Panc1 (cell line): Measurements from ENCODE around the gene MAGI1. TPM values are rescaled to one million over a fixed set of nuclear protein-coding genes. Genes with fewer than 3 reads are reported as not detected.

ENCODE experiments used
- ATAC-seq: fragments of 200-7000 bp; cut with Tn5 transposase; 2 replicates; pipeline ENCODE4 v1.9.1; 2020; ENCODE audit warnings: mild to moderate bottlenecking, moderate library complexity
- BruUV-seq: library from RNA; stranded (reverse); fragments of 400-500 nt; replicated peaks from 2 replicates; lab custom pipeline; 2021; lab: Mats Ljungman, UMichigan
- CTCF ChIA-PET: fragments of 300-600 bp; sonication (Branson Sonifier 250); formaldehyde crosslinking; loops from one replicate; lab custom pipeline; 2022; ENCODE audit warnings: antibody characterized with exemption; lab: Charles Lee
- POLR2A ChIA-PET: fragments of 300-600 bp; sonication (Branson Sonifier 250); formaldehyde crosslinking; loops from one replicate; lab custom pipeline; 2022; ENCODE audit warnings: antibody characterized with exemption; lab: Charles Lee
- DNase-seq: peaks from one replicate; pipeline ENCODE4 v3.0.0-alpha.2; 2010; ENCODE audit warnings: low read depth, low spot score
- H3K27ac ChIP-seq: 2 replicates; pipeline ENCODE4 v1.5.1; 2011; ENCODE audit warnings: mild to moderate bottlenecking, low read length, inconsistent platforms
- H3K27me3 ChIP-seq: fragments of 200-500 bp; sonication (Bioruptor generic); 2 replicates; pipeline ENCODE4 v1.6.0; 2014; ENCODE audit warnings: low read length, inconsistent platforms; ENCODE audit not compliant: control insufficient read depth, insufficient read depth
- H3K36me3 ChIP-seq: fragments of 200-500 bp; sonication (Bioruptor generic); 2 replicates; pipeline ENCODE4 v1.5.1; 2014; ENCODE audit warnings: inconsistent platforms, mild to moderate bottlenecking, low read length, moderate library complexity; ENCODE audit not compliant: control insufficient read depth, insufficient read depth
- H3K4me1 ChIP-seq: 2 replicates; pipeline ENCODE4 v1.5.1; 2011; ENCODE audit warnings: inconsistent platforms, mild to moderate bottlenecking, low read length, moderate library complexity; ENCODE audit not compliant: control insufficient read depth, insufficient read depth
- H3K4me3 ChIP-seq, 2 experiments: 2 replicates each; pipeline ENCODE4 v1.5.1; 2011 to 2012; ENCODE audit warnings: low read depth in 2 of 2, low read length in 2 of 2, mild to moderate bottlenecking in 2 of 2, inconsistent platforms in 1 of 2, moderate library complexity in 1 of 2
- H3K9me3 ChIP-seq: fragments of 200-500 bp; sonication (Bioruptor generic); 2 replicates; pipeline ENCODE4 v1.5.1; 2014; ENCODE audit warnings: low read depth, mild to moderate bottlenecking, inconsistent platforms, low read length, moderate library complexity; ENCODE audit not compliant: control insufficient read depth, insufficient read depth
- POLR2AphosphoS5 ChIP-seq: IDR thresholded peaks from 2 replicates; pipeline ENCODE4 v1.6.1; 2012; ENCODE audit warnings: mild to moderate bottlenecking, low read depth, low read length, moderate library complexity
- SIN3A ChIP-seq: IDR thresholded peaks from 2 replicates; pipeline ENCODE4 v1.6.1; 2012; ENCODE audit warnings: low read depth, mild to moderate bottlenecking, low read length, moderate library complexity, borderline replicate concordance; ENCODE audit not compliant: insufficient read depth
- TCF7L2 ChIP-seq: IDR thresholded peaks from 2 replicates; pipeline ENCODE4 v1.6.1; 2011; ENCODE audit warnings: mild to moderate bottlenecking, low read depth, low read length, inconsistent platforms
- in situ Hi-C: cut with HindIII; loops from 2 replicates; pipeline ENCODE4 v1.10.0; 2016; ENCODE audit warnings: low sequenced_read_pairs, low pct_unique_long_range_greater_than_20kb
- intact Hi-C: fragments of 100-400 bp; cut with micrococcal nuclease; formaldehyde crosslinking; loops from one replicate; pipeline ENCODE4 v1.10.0; 2022; ENCODE audit not compliant: unreplicated experiment
- total RNA-seq: library from RNA; stranded (reverse); gene quantifications from one replicate; pipeline ENCODE4 v1.2.1, GENCODE V29; 2021; ENCODE audit not compliant: unreplicated experiment
- TF ChIP-seq, protein P1 (sequence below), 2 experiments: IDR thresholded peaks; 2 replicates each; pipeline ENCODE4 v1.6.1; 2011 to 2012; ENCODE audit warnings: low read depth in 2 of 2, control low read depth in 1 of 2, low read length in 1 of 2, mild to moderate bottlenecking in 1 of 2, moderate library complexity in 1 of 2; ENCODE audit not compliant: insufficient read depth in 1 of 2
- TF ChIP-seq, protein P2 (sequence below): fragments of 450-650 bp; IDR thresholded peaks from 2 replicates; pipeline ENCODE4 v1.5.1; 2017; ENCODE audit warnings: mild to moderate bottlenecking

MAGI1 gene
- total RNA-seq, 1 experiment from 2014 or later, result 9.5 TPM

DNA sequence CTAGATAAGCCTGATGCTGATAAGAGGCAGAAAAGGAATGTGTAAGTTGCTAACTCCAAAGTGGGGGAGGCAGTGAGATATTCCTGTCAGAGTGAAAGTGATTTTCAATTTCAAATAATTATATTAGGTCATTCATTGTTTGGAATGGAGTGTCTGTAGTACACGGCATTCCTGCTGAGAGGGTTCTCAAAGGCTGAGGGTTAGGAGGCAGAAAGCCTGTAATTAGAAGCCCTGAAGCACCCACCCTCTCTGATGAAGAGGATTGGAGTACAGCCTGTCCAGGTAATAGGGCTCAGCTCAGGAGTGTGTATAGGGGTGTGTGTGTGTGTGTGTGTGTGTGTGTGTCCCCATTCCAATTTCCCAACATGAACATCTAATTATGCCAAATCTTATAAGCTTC lies 486.8 kb downstream of the MAGI1 start:
- ATAC-seq, result no peak
- POLR2A ChIA-PET, result no interaction called here

DNA sequence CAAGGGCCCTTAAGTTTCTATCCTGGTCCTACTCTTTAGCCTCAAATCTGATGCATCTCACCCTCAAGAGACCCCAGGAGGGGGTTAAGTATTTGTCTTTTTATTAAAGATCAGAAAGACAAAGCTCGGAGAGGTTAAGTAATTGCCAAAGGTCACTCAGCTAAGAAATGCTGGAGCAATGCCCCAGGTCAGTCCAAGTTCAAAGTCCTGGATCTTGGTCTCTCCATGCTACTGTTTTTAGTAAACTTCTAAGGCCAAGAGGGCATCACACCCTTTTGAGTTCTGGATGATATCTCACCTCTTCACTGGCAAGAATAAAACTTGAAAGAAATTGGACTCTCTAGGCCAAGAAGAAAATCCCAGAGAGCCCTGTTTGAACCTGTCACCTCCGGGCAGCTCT lies 488.6 kb downstream of the MAGI1 start:
- Histone ChIP-seq H3K9me3 (no peaks in the 10 kb centered on the region), H3K27ac (no peak overlapping the region), H3K27me3 (no peaks in the 10 kb centered on the region), H3K4me1 (no peaks in the 10 kb centered on the region), H3K36me3 (no peaks in the 10 kb centered on the region), H3K4me3 (no peak overlapping the region)
- no TSS peak for BruUV-seq
- CTCF ChIA-PET, result no interaction called here
- in situ Hi-C loops (no loop called here), intact Hi-C loops (no loop called here)
- POLR2A ChIA-PET, result no interaction called here
- TF ChIP-seq, protein P1, sequence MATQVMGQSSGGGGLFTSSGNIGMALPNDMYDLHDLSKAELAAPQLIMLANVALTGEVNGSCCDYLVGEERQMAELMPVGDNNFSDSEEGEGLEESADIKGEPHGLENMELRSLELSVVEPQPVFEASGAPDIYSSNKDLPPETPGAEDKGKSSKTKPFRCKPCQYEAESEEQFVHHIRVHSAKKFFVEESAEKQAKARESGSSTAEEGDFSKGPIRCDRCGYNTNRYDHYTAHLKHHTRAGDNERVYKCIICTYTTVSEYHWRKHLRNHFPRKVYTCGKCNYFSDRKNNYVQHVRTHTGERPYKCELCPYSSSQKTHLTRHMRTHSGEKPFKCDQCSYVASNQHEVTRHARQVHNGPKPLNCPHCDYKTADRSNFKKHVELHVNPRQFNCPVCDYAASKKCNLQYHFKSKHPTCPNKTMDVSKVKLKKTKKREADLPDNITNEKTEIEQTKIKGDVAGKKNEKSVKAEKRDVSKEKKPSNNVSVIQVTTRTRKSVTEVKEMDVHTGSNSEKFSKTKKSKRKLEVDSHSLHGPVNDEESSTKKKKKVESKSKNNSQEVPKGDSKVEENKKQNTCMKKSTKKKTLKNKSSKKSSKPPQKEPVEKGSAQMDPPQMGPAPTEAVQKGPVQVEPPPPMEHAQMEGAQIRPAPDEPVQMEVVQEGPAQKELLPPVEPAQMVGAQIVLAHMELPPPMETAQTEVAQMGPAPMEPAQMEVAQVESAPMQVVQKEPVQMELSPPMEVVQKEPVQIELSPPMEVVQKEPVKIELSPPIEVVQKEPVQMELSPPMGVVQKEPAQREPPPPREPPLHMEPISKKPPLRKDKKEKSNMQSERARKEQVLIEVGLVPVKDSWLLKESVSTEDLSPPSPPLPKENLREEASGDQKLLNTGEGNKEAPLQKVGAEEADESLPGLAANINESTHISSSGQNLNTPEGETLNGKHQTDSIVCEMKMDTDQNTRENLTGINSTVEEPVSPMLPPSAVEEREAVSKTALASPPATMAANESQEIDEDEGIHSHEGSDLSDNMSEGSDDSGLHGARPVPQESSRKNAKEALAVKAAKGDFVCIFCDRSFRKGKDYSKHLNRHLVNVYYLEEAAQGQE (IDR thresholded peaks at IDR 0.05; ENCODE audit: insufficient read depth in 1 of 2, low read depth in 2 of 2, low read length in 1 of 2), result no peak
- TF ChIP-seq, protein P2, sequence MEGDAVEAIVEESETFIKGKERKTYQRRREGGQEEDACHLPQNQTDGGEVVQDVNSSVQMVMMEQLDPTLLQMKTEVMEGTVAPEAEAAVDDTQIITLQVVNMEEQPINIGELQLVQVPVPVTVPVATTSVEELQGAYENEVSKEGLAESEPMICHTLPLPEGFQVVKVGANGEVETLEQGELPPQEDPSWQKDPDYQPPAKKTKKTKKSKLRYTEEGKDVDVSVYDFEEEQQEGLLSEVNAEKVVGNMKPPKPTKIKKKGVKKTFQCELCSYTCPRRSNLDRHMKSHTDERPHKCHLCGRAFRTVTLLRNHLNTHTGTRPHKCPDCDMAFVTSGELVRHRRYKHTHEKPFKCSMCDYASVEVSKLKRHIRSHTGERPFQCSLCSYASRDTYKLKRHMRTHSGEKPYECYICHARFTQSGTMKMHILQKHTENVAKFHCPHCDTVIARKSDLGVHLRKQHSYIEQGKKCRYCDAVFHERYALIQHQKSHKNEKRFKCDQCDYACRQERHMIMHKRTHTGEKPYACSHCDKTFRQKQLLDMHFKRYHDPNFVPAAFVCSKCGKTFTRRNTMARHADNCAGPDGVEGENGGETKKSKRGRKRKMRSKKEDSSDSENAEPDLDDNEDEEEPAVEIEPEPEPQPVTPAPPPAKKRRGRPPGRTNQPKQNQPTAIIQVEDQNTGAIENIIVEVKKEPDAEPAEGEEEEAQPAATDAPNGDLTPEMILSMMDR, result no peak
- TF ChIP-seq SIN3A, result no peak
- TF ChIP-seq POLR2AphosphoS5, result no peak
- no peak for TF ChIP-seq TCF7L2
- DNase-seq (no peak), ATAC-seq (no peak)

More for the DNA sequence above, 486.8 kb downstream of the MAGI1 start:
- CTCF ChIA-PET, result no interaction called here
- in situ Hi-C loops, result no loop called here
- H3K27me3 ChIP-seq, result no peaks in the 10 kb centered on the region
- H3K4me1 ChIP-seq, result no peaks in the 10 kb centered on the region
- no peaks in the 10 kb centered on the region for H3K36me3 ChIP-seq
- H3K9me3 ChIP-seq, result no peaks in the 10 kb centered on the region
- intact Hi-C loops, result no loop called here
- no peak overlapping the region for H3K4me3 ChIP-seq
- DNase-seq, result no peak
- no peak overlapping the region for H3K27ac ChIP-seq
- TF ChIP-seq POLR2AphosphoS5 (no peak), SIN3A (no peak), TCF7L2 (no peak)
- TF ChIP-seq, protein P2, result no peak
- TF ChIP-seq, protein P1 (IDR thresholded peaks at IDR 0.05; ENCODE audit: insufficient read depth in 1 of 2, low read depth in 2 of 2, low read length in 1 of 2), result no peak
- BruUV-seq, result no TSS peak
